Measurements from ENCODE around the gene LYPD1. TPM values are rescaled to one million over a fixed set of nuclear protein-coding genes. Genes with fewer than 3 reads are reported as not detected.
A peak's percentile ranks its signal among the peaks of the same experiment; 100 is the strongest.
"Not testable (repeated sequence)": the region's sequence is repeated elsewhere in the genome, so short reads cannot be mapped to it uniquely, and the experiment has no call there.

LYPD1 gene
- total RNA-seq, 1 experiment from 2014 or later: 13.8 TPM

DNA sequence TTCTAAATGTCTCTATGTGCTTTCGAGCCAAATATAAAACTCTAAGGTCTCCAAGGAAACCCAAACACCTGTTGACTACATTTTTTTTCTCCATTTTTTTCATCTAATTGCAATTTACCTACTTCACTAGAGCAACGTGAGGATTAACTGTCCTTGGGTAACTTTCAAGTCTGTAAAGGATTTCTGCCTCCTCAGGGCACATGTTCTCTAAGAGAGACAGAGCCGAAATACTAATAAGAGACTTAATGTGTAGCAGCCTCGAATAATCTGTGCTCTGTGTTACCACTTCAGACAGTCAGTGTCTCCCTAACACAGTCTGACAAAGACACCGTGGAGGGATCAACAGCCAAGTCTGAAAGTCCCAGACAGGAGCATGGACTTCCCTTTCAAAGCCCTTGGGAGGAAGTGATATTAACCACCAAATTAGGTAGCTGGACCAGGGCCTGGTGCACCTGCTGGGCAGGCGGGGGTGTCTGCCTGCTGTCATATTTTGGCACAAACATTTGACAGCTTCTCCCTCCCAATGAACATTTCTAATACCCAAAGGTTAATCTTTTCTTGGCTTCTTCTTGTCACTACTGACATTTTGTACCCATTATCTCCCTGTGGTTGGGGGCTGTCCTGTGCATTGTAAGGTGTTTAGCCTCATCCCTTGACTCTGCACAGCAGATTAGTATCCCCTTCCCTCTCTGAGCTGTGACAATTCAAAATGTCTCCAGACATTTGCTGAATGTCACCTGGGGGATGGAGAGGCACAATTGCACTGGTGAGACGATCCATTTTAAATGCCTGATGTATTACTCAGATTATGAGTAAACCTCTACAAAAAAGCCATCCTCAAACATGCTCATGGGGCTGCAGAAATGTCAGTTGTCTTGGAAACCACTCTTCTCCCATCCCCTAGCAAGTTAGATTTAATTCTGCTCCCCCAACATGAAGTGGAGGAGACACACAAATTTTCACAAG, 45.7 kb upstream of the LYPD1 start:
- no peaks in the 10 kb centered on the region for H3K27me3 ChIP-seq (replicated peaks; ENCODE audit: insufficient read depth, low read depth, low read length, poor library complexity)
- no peaks in the 10 kb centered on the region for H3K36me3 ChIP-seq (ENCODE audit: insufficient read depth, low read length, poor library complexity, severe bottlenecking)
- no peak overlapping the region for H3K27ac ChIP-seq (ENCODE audit: low read depth, low read length, poor library complexity, severe bottlenecking)
- H3K9me3 ChIP-seq (ENCODE audit: low read depth, low read length, poor library complexity, severe bottlenecking): no peaks in the 10 kb centered on the region
- H3K4me1 ChIP-seq (ENCODE audit: insufficient read depth, low read length, poor library complexity, severe bottlenecking): peaks cover 15% of the 10 kb centered on the region
- CTCF ChIA-PET: no interaction called here
- BruUV-seq (replicated peaks): no TSS peak
- no peak for TF ChIP-seq EZH2 (IDR thresholded peaks at IDR 0.05; ENCODE audit: borderline replicate concordance, low read depth, low read length, poor library complexity, severe bottlenecking)
- TF ChIP-seq, protein P1, sequence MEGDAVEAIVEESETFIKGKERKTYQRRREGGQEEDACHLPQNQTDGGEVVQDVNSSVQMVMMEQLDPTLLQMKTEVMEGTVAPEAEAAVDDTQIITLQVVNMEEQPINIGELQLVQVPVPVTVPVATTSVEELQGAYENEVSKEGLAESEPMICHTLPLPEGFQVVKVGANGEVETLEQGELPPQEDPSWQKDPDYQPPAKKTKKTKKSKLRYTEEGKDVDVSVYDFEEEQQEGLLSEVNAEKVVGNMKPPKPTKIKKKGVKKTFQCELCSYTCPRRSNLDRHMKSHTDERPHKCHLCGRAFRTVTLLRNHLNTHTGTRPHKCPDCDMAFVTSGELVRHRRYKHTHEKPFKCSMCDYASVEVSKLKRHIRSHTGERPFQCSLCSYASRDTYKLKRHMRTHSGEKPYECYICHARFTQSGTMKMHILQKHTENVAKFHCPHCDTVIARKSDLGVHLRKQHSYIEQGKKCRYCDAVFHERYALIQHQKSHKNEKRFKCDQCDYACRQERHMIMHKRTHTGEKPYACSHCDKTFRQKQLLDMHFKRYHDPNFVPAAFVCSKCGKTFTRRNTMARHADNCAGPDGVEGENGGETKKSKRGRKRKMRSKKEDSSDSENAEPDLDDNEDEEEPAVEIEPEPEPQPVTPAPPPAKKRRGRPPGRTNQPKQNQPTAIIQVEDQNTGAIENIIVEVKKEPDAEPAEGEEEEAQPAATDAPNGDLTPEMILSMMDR (conservative IDR thresholded peaks at IDR 0.05; ENCODE audit: low read depth, low read length): no peak
- no peak overlapping the region for H3K4me3 ChIP-seq (ENCODE audit: low read depth, low read length, poor library complexity, severe bottlenecking)
- DNase-seq (ENCODE audit: low spot score): peak; percentile 87
- POLR2A ChIA-PET (ENCODE audit: low non-redundant PET): interaction anchor here (0.7 kb wide), 1 partner anchor 11 kb away, joined by 3 read pairs; no protein-coding TSS in a partner anchor
- intact Hi-C loops (cut with micrococcal nuclease; ENCODE audit: unreplicated experiment): no loop called here

DNA sequence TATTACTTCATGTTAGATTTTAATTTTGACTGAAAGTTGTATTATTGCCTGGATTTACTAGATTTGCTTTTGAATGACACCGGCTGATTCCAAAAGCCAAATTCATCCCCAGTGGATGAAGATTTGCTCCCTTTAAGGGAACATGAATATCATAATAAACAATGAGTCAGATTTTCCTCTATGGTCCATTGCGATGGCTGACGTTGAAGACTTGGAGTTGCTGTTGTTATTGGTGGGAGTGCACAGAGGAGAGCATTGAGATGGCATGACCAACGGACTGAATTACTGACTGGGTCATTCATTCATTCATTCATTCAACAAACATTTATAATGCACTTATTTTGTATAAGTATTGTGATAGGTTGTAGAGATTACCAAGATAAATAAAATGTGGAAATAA, 33.4 kb upstream of the LYPD1 start:
- ChIA-PET POLR2A (ENCODE audit: low non-redundant PET) (no interaction called here), CTCF (no interaction called here)
- Histone ChIP-seq H3K27me3 (replicated peaks; ENCODE audit: insufficient read depth, low read depth, low read length, poor library complexity) (no peaks in the 10 kb centered on the region), H3K4me3 (ENCODE audit: low read depth, low read length, poor library complexity, severe bottlenecking) (no peak overlapping the region), H3K9me3 (ENCODE audit: low read depth, low read length, poor library complexity, severe bottlenecking) (no peaks in the 10 kb centered on the region), H3K36me3 (ENCODE audit: insufficient read depth, low read length, poor library complexity, severe bottlenecking) (no peaks in the 10 kb centered on the region), H3K27ac (ENCODE audit: low read depth, low read length, poor library complexity, severe bottlenecking) (no peak overlapping the region), H3K4me1 (ENCODE audit: insufficient read depth, low read length, poor library complexity, severe bottlenecking) (no peaks in the 10 kb centered on the region)
- TF ChIP-seq, protein P1 (conservative IDR thresholded peaks at IDR 0.05; ENCODE audit: low read depth, low read length): no peak
- no peak for TF ChIP-seq EZH2 (IDR thresholded peaks at IDR 0.05; ENCODE audit: borderline replicate concordance, low read depth, low read length, poor library complexity, severe bottlenecking)
- intact Hi-C loops (cut with micrococcal nuclease; ENCODE audit: unreplicated experiment): no loop called here
- DNase-seq (ENCODE audit: low spot score): no peak
- no TSS peak for BruUV-seq (replicated peaks)

DNA sequence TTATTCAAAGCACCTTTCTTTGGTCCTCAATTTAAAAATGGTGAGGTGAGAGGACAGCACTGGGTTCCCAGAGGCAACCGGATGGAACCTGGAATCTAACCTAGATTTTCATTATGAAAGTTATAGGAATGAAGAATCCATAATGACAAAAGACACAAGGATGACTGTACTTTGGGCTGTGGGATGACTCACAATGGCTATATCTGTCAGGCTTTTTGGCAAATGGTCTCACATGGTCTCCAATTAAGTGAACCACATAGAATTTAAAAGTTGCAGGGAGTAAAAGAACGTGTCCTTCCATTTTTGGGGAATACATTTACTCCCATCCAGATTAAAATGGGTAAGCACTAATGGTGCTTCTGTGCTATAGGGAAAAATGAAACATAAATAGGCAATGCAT, 31.8 kb upstream of the LYPD1 start:
- POLR2A ChIA-PET (ENCODE audit: low non-redundant PET): no interaction called here
- CTCF ChIA-PET: no interaction called here
- H3K27me3 ChIP-seq (replicated peaks; ENCODE audit: insufficient read depth, low read depth, low read length, poor library complexity): no peaks in the 10 kb centered on the region
- H3K27ac ChIP-seq (ENCODE audit: low read depth, low read length, poor library complexity, severe bottlenecking): no peak overlapping the region
- TF ChIP-seq, protein P1 (conservative IDR thresholded peaks at IDR 0.05; ENCODE audit: low read depth, low read length): no peak
- TF ChIP-seq EZH2 (IDR thresholded peaks at IDR 0.05; ENCODE audit: borderline replicate concordance, low read depth, low read length, poor library complexity, severe bottlenecking): no peak
- no peaks in the 10 kb centered on the region for H3K9me3 ChIP-seq (ENCODE audit: low read depth, low read length, poor library complexity, severe bottlenecking)
- intact Hi-C loops (cut with micrococcal nuclease; ENCODE audit: unreplicated experiment): no loop called here
- no TSS peak for BruUV-seq (replicated peaks)
- no peak for DNase-seq (ENCODE audit: low spot score)
- no peaks in the 10 kb centered on the region for H3K36me3 ChIP-seq (ENCODE audit: insufficient read depth, low read length, poor library complexity, severe bottlenecking)
- no peaks in the 10 kb centered on the region for H3K4me1 ChIP-seq (ENCODE audit: insufficient read depth, low read length, poor library complexity, severe bottlenecking)
- no peak overlapping the region for H3K4me3 ChIP-seq (ENCODE audit: low read depth, low read length, poor library complexity, severe bottlenecking)

DNA sequence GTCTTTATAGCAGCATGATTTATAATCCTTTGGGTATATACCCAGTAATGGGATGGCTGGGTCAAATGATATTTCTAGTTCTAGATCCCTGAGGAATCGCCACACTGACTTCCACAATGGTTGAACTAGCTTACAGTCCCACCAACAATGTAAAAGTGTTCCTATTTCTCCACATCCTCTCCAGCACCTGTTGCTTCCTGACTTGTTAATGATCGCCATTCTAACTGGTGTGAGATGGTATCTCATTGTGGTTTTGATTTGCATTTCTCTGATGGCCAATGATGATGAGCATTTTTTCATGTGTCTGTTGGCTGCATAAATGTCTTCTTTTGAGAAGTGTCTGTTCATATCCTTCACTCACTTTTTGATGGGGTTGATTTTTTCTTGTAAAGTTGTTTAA, 29.8 kb upstream of the LYPD1 start:
- intact Hi-C loops (cut with micrococcal nuclease; ENCODE audit: unreplicated experiment); H3K4me3 ChIP-seq (ENCODE audit: low read depth, low read length, poor library complexity, severe bottlenecking); H3K4me1 ChIP-seq (ENCODE audit: insufficient read depth, low read length, poor library complexity, severe bottlenecking); H3K36me3 ChIP-seq (ENCODE audit: insufficient read depth, low read length, poor library complexity, severe bottlenecking); H3K27ac ChIP-seq (ENCODE audit: low read depth, low read length, poor library complexity, severe bottlenecking); BruUV-seq (replicated peaks); DNase-seq (ENCODE audit: low spot score); H3K27me3 ChIP-seq (replicated peaks; ENCODE audit: insufficient read depth, low read depth, low read length, poor library complexity); H3K9me3 ChIP-seq (ENCODE audit: low read depth, low read length, poor library complexity, severe bottlenecking); POLR2A ChIA-PET (ENCODE audit: low non-redundant PET); CTCF ChIA-PET: not testable (repeated sequence)

DNA sequence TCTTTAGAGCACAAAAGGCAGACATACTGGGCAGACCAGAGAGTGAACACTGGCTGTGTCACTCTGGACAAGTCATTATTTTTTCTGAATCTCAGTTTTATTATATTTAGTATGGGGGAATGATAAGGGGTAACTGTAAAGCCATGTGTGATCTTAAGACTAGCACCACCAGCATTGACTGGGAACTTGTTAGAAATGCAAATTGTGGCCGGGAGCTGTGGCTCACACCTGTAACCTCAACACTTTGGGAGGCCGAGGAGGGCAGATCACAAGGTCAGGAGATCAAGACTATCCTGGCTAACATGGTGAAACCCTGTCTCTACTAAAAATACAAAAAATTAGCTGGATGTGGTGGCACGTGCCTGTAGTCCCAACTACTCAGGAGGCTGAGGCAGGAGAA, 28.3 kb upstream of the LYPD1 start:
- intact Hi-C loops (cut with micrococcal nuclease; ENCODE audit: unreplicated experiment); H3K27ac ChIP-seq (ENCODE audit: low read depth, low read length, poor library complexity, severe bottlenecking); H3K27me3 ChIP-seq (replicated peaks; ENCODE audit: insufficient read depth, low read depth, low read length, poor library complexity); H3K36me3 ChIP-seq (ENCODE audit: insufficient read depth, low read length, poor library complexity, severe bottlenecking); H3K4me1 ChIP-seq (ENCODE audit: insufficient read depth, low read length, poor library complexity, severe bottlenecking); POLR2A ChIA-PET (ENCODE audit: low non-redundant PET); CTCF ChIA-PET; H3K4me3 ChIP-seq (ENCODE audit: low read depth, low read length, poor library complexity, severe bottlenecking); H3K9me3 ChIP-seq (ENCODE audit: low read depth, low read length, poor library complexity, severe bottlenecking); BruUV-seq (replicated peaks); DNase-seq (ENCODE audit: low spot score): not testable (repeated sequence)

All from A673 (cell line).